Upper lobe of left lung (tissue), 6 donors: ENCODE data around the gene KRTAP10-8. TPM values are rescaled to one million over a fixed set of nuclear protein-coding genes. Genes with fewer than 3 reads are reported as not detected.
"Not testable (repeated sequence)": the region's sequence is repeated elsewhere in the genome, so short reads cannot be mapped to it uniquely, and the experiment has no call there.

Experiments used
- ATAC-seq, 2 donors: fragments of 200-7000 bp; cut with Tn5 transposase; one replicate each; pipeline ENCODE4 v1.9.1; 2022; ENCODE audit warnings: mild to moderate bottlenecking in 2 of 2, moderate library complexity in 2 of 2; ENCODE audit not compliant: low FRiP score in 2 of 2
- DNase-seq, 2 donors: peaks; one replicate each; pipeline ENCODE4 v3.0.0-alpha.2; 2019 to 2020
- H3K27ac ChIP-seq, 4 donors: fragments of 200-600 bp; sonication (generic); one replicate each; pipeline ENCODE4 v1.5.1; 2016 to 2019
- H3K27me3 ChIP-seq, 4 donors: fragments of 200-600 bp; sonication (generic); one replicate each; pipeline ENCODE4 v1.5.1; 2017 to 2019
- H3K36me3 ChIP-seq, 4 donors: fragments of 200-600 bp; sonication (generic); one replicate each; pipeline ENCODE4 v1.5.1; 2016 to 2019
- H3K4me1 ChIP-seq, 4 donors: fragments of 200-600 bp; sonication (generic); one replicate each; pipeline ENCODE4 v1.5.1; 2018 to 2019
- H3K4me3 ChIP-seq, 4 donors: fragments of 200-600 bp; sonication (generic); one replicate each; pipeline ENCODE4 v1.5.1; 2017 to 2019; ENCODE audit warnings: mild to moderate bottlenecking in 2 of 4, moderate library complexity in 1 of 4
- H3K9me3 ChIP-seq, 4 donors: fragments of 200-600 bp; sonication (generic); one replicate each; pipeline ENCODE4 v1.5.1; 2018 to 2019
- CTCF ChIP-seq, 6 experiments: fragments of 450-650 bp in 4 of 6; fragments of 200-600 bp in 2 of 6; sonication (generic) in 2 of 6; IDR thresholded peaks; one replicate each; pipeline ENCODE4 v1.5.1; 2016 to 2019; ENCODE audit warnings: antibody characterized with exemption in 6 of 6
- EP300 ChIP-seq, 4 donors: sonication (generic); formaldehyde crosslinking; IDR thresholded peaks; one replicate each; pipeline ENCODE4 v1.5.1; 2017; ENCODE audit warnings: antibody characterized with exemption in 4 of 4, control low read depth in 2 of 4
- POLR2A ChIP-seq, 4 donors: fragments of 450-650 bp; IDR thresholded peaks; one replicate each; pipeline ENCODE4 v1.5.1; 2016 to 2017; ENCODE audit warnings: antibody characterized with exemption in 4 of 4, mild to moderate bottlenecking in 2 of 4
- POLR2AphosphoS5 ChIP-seq, 2 donors: sonication (generic); formaldehyde crosslinking; IDR thresholded peaks; one replicate each; pipeline ENCODE4 v1.5.1; 2017; ENCODE audit warnings: antibody characterized with exemption in 2 of 2
- WGBS, 2 donors: methylation state at CpG; one replicate each; pipeline ENCODE4 v1.1.5; 2017 to 2018; 5-methylcytosine and 5-hydroxymethylcytosine counted together
- total RNA-seq, 6 donors: library from RNA; depleted of rRNA in 4 of 6; stranded (reverse); fragments of >200 nt in 4 of 6; gene quantifications; one replicate each; pipeline versions ENCODE4 v1.1.0 to v1.2.1, GENCODE V29; 2016 to 2021
- donor health status: DM: no; HTN: no; CAD: no; lungs with moderate emphysema.
- donor health status: DM: no; HTN: yes; CAD: no; lungs with severe emphysema.

KRTAP10-8 gene
- total RNA-seq, 6 donors from 2014 or later, result not detected

- no peak overlapping the region for H3K27ac ChIP-seq
- no peaks in the 10 kb centered on the region for H3K36me3 ChIP-seq
- H3K4me1 ChIP-seq, result no peaks in the 10 kb centered on the region
- peaks cover 9 to 25% (median 18%) of the 10 kb centered on the region in 4 donors for H3K9me3 ChIP-seq
- WGBS, 2 donors, result 64 to 73% methylated on average over 5 to 16 of the region's 18 CpGs
- H3K27me3 ChIP-seq, result no peaks in the 10 kb centered on the region
- no peak overlapping the region for H3K4me3 ChIP-seq
- ATAC-seq (no peak), DNase-seq (peak in 1 of 2 donors; percentile 38)
- TF ChIP-seq CTCF (IDR thresholded peaks at IDR 0.05), result no peak
- TF ChIP-seq POLR2AphosphoS5 (IDR thresholded peaks at IDR 0.05), result no peak
- no peak for TF ChIP-seq EP300 (IDR thresholded peaks at IDR 0.05)
- TF ChIP-seq POLR2A (IDR thresholded peaks at IDR 0.05), result no peak
Measured at GRCh38 chr21:44628707-44629391, 17.0 kb downstream of the KRTAP10-8 start.

GRCh38 chr21:44630440-44630839 lies 18.6 kb downstream of the KRTAP10-8 start:
- Histone ChIP-seq H3K9me3 (peaks cover 6 to 16% (median 13%) of the 10 kb centered on the region in 4 donors), H3K36me3 (no peaks in the 10 kb centered on the region), H3K4me3 (no peak overlapping the region), H3K27ac (no peak overlapping the region), H3K4me1 (no peaks in the 10 kb centered on the region), H3K27me3 (no peaks in the 10 kb centered on the region)
- TF ChIP-seq EP300 (IDR thresholded peaks at IDR 0.05) (no peak), POLR2A (IDR thresholded peaks at IDR 0.05) (no peak), POLR2AphosphoS5 (IDR thresholded peaks at IDR 0.05) (no peak), CTCF (IDR thresholded peaks at IDR 0.05) (no peak)
- ATAC-seq (no peak), DNase-seq (no peak)
- 58 to 72% methylated on average over 2 of the region's 2 CpGs for WGBS, 2 donors

GRCh38 chr21:44632067-44632466 lies 20.2 kb downstream of the KRTAP10-8 start:
- TF ChIP-seq POLR2A (IDR thresholded peaks at IDR 0.05), result no peak
- H3K27me3 ChIP-seq, result no peaks in the 10 kb centered on the region
- H3K27ac ChIP-seq, result no peak overlapping the region
- no peaks in the 10 kb centered on the region for H3K36me3 ChIP-seq
- WGBS, 2 donors, result 82 to 92% methylated on average over 1 of the region's 1 CpG
- no peak for DNase-seq
- no peak for ATAC-seq
- H3K4me1 ChIP-seq, result no peaks in the 10 kb centered on the region
- H3K4me3 ChIP-seq, result no peak overlapping the region
- peaks cover 6 to 16% (median 13%) of the 10 kb centered on the region in 4 donors for H3K9me3 ChIP-seq

GRCh38 chr21:44636209-44637017 lies 24.5 kb downstream of the KRTAP10-8 start:
- no peak for DNase-seq
- H3K27me3 ChIP-seq, result no peaks in the 10 kb centered on the region
- whole genome bisulfite sequencing, 2 donors, result 80 to 87% methylated on average over 12 to 15 of the region's 15 CpGs
- H3K9me3 ChIP-seq, result peaks cover 5 to 12% (median 9%) of the 10 kb centered on the region in 4 donors
- no peak overlapping the region for H3K4me3 ChIP-seq
- no peaks in the 10 kb centered on the region for H3K4me1 ChIP-seq
- no peak for ATAC-seq
- H3K27ac ChIP-seq, result no peak overlapping the region
- no peaks in the 10 kb centered on the region for H3K36me3 ChIP-seq
- TF ChIP-seq CTCF (IDR thresholded peaks at IDR 0.05), result no peak
- TF ChIP-seq EP300 (IDR thresholded peaks at IDR 0.05), result no peak
- TF ChIP-seq POLR2AphosphoS5 (IDR thresholded peaks at IDR 0.05), result no peak
- TF ChIP-seq POLR2A (IDR thresholded peaks at IDR 0.05), result no peak

GRCh38 chr21:44637018-44637850 lies 25.4 kb downstream of the KRTAP10-8 start, which contains the start of gene KRTAP10-10:
Gene KRTAP10-10 (plus strand): TSS chr21:44637356. CDS start chr21:44637418, 62 bp downstream.
- Histone ChIP-seq H3K4me1 (no peaks in the 10 kb centered on the region), H3K9me3 (peaks cover 0 to 4% (median 3%) of the 10 kb centered on the region in 4 donors), H3K4me3 (no peak within 1 kb of the TSS), H3K27ac (no peak within 1 kb of the TSS), H3K27me3 (no peaks in the 10 kb centered on the region), H3K36me3 (no peaks in the 10 kb centered on the region)
- no peak for ATAC-seq
- TF ChIP-seq CTCF (IDR thresholded peaks at IDR 0.05) (no peak), POLR2A (IDR thresholded peaks at IDR 0.05) (no peak)
- WGBS, 2 donors, result 49 to 52% methylated on average over 12 of the region's 21 CpGs
- DNase-seq, result peak in 1 of 2 donors; percentile 58

GRCh38 chr21:44637851-44638348 lies 26.0 kb downstream of the KRTAP10-8 start:
- not testable (repeated sequence) for H3K4me3 ChIP-seq, H3K9me3 ChIP-seq, H3K27me3 ChIP-seq, ATAC-seq, H3K4me1 ChIP-seq, H3K36me3 ChIP-seq, H3K27ac ChIP-seq
- DNase-seq, result peak in 1 of 2 donors; percentile 65
- 80 to 82% methylated on average over 3 to 8 of the region's 12 CpGs for WGBS, 2 donors
